HK-2 (cell line): Measurements from ENCODE around the gene CLDN22.

Source experiments
- DNase-seq: peaks from one replicate; pipeline ENCODE4 v3.0.0-alpha.2; 2018; ENCODE audit not compliant: unreplicated experiment

The CLDN22 gene

GRCh38 chr4:183320211-183321059 lies at the start of gene CLDN22:
TSS of gene CLDN22 (minus strand) at chr4:183320276. CDS start at chr4:183320218, 58 bp downstream.
- DNase-seq: no peak

DNA sequence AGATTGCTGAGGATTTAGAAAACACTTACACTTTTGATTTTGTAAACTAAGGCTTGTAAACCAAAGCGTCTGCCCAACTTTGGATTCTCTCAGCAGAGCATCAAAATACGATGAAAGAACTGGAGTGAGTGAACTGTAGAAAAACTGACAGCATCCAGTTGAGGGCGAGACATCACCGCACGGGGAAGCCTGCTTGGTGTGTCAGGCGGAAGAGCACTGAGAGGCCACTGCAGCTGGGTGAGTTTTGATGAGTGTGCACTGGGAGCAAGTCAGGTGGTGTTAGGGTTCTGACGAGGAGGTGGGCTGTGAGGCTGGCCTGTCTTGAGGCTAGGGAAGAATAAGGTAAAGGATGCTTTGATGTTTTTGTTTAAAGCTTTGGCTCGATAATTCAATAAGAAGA lies 49.0 kb upstream of the CLDN22 start:
- DNase-seq: no peak

DNA sequence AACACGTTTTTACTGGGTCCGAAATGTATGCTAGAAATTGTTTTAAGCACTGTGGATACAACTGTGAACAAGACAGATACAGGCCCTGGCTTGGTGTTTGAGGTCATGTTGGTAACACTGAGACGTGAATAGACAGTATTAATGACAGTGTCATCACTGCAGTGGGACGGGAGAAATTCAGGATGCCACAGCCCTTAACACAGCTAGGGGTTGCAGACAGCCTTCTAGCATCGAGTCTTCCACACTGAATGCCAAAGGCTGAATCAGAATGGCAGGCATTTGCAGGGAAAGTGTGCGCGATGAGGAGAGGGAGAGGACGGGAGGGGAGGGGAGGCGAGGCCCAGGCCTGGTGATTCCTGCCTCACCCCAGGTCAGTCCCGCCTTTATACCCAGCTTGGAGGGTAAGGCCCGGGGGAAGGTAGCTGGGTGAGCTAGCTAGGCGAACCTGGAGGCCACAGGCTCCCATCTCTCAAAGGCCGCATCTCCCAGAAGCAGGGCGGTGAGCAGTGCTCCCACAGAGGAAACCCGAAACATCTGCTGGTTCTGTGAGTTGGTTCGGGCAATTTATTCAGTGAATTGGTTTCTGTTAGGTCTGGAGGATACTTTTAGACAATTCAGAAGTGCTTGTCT lies 46.2 kb upstream of the CLDN22 start:
- no peak for DNase-seq

- DNase-seq: no peak
Observed at GRCh38 chr4:183364025-183364424, 43.9 kb upstream of the CLDN22 start.

DNA sequence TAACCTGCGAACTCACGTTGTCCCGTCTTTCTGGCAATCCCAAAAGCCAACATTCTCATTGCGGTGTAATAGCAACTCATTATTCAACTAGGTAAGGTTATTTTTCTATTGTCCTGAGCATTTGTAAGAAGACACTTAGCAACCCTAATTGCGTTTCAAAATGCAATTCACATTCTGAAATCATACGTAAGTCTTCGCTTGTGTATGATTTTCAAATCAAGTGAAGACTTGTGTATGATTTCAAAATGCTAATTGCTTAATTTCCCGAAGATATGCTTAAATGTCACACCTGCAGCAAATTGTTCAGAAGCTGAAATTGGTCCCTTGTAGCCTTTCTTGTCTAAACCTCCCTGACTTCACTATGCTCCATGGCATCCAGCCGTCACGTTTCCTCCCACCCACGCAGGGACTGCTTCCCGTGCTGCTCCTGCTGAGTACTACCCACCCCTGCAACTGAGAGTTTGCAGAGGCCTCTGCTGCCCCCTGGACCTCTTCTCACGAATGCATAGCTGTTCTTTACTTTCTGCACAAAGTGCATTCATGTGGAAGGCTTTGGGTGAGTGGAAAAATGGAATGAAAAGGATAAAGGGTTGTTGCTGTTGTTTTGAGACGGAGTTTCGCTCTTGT lies 43.0 kb upstream of the CLDN22 start:
- no peak for DNase-seq

- DNase-seq: no peak
Observed at GRCh38 chr4:183362036-183362435, 42.0 kb upstream of the CLDN22 start.

DNA sequence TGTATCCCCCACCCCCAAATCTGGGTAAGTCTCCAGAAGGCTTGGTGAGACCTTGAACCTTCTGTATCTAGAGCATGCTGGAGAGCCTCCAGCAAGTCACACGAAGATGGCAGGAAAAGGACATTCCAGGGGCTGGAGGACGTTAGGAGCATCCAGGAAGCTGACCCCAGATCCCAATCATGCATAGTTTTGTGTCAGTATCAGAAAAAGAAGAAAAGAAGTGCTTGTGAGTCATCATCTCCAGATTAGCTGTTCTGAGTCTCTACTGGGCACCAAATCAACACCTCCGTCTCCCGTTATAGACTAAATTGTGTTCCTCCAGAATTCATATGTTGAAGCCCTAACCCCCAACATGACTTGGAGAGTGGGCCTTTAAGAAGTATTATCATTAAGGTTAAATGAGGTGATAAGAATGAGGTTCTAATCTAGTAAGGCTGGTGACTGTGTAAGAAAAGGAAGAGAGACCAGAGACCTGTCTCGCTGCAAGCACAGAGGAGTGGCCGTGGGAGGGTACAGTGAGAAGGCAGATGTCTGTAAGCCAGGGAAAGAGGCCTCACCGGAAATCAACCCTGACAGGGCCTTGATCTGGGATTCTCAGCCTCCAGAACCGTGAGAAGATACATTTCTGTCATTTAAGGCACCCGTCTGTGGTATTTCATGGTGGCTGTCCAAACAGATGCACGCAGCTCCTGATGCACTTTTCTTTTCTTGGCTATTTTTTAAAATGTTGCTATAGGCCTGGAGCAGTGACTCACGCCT lies 40.3 kb upstream of the CLDN22 start:
- DNase-seq: no peak

GRCh38 chr4:183358215-183358755 lies 38.2 kb upstream of the CLDN22 start:
- no peak for DNase-seq

DNA sequence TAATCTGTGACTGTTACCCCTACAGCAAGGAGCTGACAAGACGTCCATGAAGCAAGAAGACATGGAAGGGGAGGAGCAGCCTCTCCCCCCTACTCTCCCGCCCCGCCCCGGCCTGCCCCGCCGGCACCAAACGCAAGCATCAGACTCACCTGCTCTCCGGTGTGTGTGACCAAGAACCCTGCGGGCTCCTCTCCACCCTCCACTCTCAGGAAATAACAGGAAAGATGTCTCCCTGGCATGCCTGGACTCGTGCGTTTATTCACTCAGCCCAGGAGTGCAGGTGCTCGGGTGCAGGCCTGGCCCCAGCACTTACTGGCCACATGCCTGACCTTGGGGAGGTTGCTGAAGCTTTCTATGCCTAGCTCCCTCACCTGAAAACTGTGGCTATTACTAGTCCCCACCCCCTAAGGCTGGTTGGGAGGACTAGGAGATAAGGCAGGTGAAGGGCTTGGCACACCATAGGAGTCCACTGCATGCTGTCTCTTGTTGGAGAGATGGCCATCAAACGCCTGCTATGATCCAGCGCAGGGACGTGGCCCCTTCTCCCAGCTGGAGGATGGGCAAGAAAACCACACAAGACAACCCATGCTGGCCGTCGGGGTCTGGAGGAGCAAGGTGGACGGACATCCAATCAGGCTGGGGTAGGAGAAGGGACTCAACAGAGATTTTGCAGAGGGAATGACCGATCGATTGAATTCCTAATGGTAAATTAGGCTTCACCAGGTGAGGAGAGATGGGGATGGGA lies 37.0 kb upstream of the CLDN22 start:
- no peak for DNase-seq

DNA sequence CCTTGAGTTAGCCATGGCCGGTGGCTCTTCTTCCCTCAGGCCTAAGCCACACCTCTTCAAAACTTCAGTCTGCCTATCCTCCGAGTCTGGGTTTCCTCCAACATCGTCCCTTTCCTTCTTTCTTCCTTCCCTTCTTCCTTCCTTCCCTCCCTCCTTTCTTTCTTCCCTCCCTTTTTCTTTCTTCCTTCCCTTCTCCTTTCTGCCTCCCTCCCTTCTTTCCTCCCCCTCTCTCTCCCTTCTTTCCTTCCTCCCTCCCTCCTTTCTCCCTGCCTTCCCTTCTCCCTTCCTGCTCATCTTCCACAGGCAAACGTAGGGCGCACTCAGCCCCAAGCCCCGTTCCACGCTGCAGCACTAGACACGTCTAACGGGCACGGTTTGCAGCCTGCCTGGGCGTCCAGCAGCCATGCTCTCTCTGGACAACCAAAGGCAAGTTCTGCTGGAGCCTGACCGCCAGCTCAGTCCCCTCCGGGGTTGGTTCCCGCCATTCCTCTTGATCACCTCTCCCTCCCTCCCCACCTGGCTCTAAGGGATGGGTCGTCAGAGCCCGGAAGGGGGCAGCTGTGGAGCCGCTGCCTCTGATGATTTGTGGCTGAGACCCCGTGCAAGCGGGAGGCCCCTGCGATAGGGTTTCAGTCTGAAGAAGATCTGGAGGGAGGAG lies 36.2 kb upstream of the CLDN22 start:
- DNase-seq: no peak

DNA sequence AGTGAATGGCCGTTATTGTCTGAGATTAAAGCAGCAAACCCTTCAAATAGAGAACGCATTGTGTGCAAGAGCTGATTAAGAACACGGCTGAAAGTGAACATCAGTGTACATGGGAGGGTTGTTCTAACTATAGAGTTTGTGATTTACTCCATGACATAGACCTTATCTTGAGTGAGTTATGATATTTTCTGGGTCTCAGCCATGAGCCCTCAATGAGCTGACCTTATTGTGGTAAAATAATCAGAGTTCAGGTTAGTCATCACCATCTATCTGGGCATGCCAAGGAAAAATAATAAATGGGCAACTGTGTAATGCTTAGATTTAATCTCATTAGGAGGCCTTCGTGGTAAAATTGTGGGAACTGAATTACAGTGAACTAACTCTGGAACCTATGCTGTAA lies 35.3 kb upstream of the CLDN22 start:
- DNase-seq: no peak

DNA sequence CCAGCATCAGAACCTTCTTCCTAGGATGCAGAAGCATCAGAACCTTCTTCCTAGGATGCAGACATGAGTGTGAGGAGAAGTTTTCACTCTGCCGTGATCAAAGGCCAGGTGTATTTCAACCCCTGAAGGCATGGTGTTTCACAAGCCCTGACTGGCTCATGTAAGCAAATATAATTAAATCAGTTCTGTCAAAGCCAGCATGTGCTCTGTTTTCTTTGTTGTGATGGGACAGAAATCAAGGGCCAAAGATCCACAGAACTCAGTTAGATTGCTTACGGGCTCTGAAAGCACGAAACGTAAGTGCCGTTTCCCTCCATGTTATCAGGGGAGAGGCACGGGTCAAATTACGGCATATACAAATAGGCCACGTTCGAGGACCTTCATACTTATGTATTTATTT lies 34.1 kb upstream of the CLDN22 start:
- DNase-seq: no peak

DNA sequence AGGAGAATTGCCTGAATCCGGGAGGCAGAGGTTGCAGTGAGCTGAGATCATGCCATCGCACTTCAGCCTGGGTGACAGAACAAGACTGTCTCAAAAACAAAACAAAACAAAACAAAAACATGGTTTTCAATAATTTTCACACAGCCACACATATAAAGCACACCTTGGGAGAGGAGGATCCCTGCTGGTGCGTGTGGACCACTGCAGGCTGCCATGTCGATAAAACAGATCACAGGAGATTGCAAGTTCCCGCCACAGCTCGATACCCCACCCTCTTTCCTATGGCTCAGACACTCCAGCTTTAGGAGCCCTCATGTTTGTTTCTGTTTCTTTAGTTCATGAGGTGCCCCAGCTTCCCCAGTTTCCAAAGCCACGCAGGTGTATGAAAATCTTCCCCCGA lies 33.5 kb upstream of the CLDN22 start:
- DNase-seq: no peak

- no peak for DNase-seq
Observed at GRCh38 chr4:183352546-183352945, 32.5 kb upstream of the CLDN22 start.

DNA sequence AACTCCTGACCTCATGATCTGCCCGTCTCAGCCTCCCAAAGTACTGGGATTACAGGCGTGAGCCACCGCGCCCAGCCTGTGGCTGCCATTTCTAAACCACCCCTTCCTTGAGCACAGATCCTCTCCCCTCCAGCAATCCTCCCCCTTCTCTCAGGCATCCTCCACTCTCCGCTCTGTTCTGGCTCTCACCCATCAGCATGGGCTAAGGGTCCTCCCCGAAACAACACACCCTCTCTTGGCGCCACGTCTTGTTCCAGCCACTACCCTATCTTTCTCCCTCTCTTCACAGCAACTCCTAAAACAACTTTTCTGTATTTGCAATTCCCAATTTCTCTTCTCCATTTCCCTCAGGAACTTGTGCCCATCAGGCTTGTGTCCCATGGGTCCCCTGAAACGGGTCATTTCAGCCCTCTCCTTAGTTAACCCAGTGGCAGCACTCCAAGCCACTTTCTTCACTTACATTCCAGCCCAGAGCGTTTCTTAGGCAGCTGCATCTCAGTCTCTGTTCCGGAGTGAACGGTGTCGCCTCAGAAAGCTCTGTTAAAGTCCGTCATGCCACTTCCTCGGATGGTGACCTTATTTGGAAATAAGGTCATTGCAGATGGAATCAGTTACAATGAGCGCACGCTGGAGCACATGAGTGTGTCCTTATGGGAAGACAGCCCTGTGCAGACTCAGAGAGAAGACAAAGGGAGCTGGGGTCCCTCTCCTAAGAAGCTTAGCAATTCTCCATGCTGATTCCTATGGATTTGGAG lies 30.4 kb upstream of the CLDN22 start:
- DNase-seq: no peak

- DNase-seq: no peak
Observed at GRCh38 chr4:183349673-183350072, 29.6 kb upstream of the CLDN22 start.

DNA sequence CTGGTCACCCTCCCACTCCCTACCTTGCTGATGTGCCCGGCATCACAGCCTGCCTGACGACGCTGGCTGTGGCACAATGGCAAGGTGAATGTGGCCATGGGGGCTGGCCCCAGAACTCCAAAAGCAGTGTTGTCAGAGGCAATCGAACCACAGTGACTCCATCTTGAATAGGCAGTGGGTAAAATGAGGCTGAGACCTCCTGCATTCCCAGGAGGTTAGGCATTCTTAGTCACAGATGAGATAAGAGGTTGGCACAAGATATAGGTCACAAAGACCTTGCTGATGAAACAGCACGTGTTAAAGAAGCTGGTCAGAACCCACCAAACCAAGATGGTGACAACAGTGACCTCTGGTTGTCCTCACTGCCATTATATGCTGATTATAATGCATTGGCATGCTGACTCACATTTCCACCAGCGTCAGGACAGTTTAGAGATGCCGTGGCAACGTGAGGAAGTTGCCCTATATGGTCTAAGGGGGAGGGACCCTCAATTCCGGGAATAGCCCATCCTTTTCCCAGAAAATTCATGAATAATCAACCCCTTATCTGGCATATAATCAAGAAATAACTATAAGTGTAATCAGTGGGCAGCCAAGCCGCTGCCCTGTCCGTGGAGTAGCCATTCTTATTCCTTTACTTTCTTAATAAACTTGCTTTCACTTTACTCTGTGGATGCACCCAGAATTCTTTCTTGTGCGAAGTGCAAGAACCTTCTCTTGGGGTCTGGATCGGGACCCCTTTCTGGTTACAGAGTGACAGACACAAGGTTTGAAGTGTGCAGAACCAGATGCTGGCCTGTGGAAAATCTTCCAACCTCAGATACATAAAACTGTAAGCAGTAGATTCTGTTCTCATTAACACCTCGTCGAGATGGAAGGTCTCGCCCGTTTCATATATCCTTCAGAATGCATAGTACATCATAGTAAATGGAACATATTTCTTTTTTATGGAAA lies 28.9 kb upstream of the CLDN22 start:
- DNase-seq: peak; percentile 61

- DNase-seq: no peak
Observed at GRCh38 chr4:183348136-183348535, 28.1 kb upstream of the CLDN22 start.

- DNase-seq: no peak
Observed at GRCh38 chr4:183347566-183347965, 27.5 kb upstream of the CLDN22 start.
